DMS53 treated with DMSO at 0.1 percent for 48 hours (cell line): ENCODE measurements around the gene HSD17B8.
A peak's percentile ranks its signal among the peaks of the same experiment; 100 is the strongest.

ENCODE experiments used
- DNase-seq: peaks from one replicate; lab custom pipeline; 2025; ENCODE audit not compliant: unreplicated experiment; lab: John Stamatoyannopoulos, UW

The HSD17B8 gene

GRCh38 chr6:33236328-33236727 is 31.9 kb downstream of the HSD17B8 start:
- DNase-seq = no peak

- DNase-seq = no peak
Measured at GRCh38 chr6:33236852-33237251, 32.4 kb downstream of the HSD17B8 start.

GRCh38 chr6:33237741-33238140 is 33.3 kb downstream of the HSD17B8 start:
- no peak for DNase-seq

- DNase-seq = no peak
Measured at GRCh38 chr6:33241968-33242367, 37.5 kb downstream of the HSD17B8 start.

GRCh38 chr6:33243476-33243875 is 39.0 kb downstream of the HSD17B8 start:
- DNase-seq = no peak

GRCh38 chr6:33247977-33248642 is 43.7 kb downstream of the HSD17B8 start:
- DNase-seq = peak; percentile 74

- peak; percentile 61 for DNase-seq
Measured at GRCh38 chr6:33248643-33248931, 44.1 kb downstream of the HSD17B8 start.

- peak; percentile 99 for DNase-seq
Measured at GRCh38 chr6:33248932-33249731, 44.7 kb downstream of the HSD17B8 start.

GRCh38 chr6:33249732-33250630 is 45.5 kb downstream of the HSD17B8 start:
- DNase-seq = no peak

- no peak for DNase-seq
Measured at GRCh38 chr6:33250731-33251130, 46.3 kb downstream of the HSD17B8 start.

GRCh38 chr6:33251395-33252012 is 47.0 kb downstream of the HSD17B8 start:
- DNase-seq = no peak

GRCh38 chr6:33252759-33253158 is 48.3 kb downstream of the HSD17B8 start:
- no peak for DNase-seq

GRCh38 chr6:33254591-33254990 is 50.1 kb downstream of the HSD17B8 start:
- DNase-seq = no peak
